GM21367 (cell line): Measurements from ENCODE around the gene OR5B2.
"Not testable (repeated sequence)": the region's sequence is repeated elsewhere in the genome, so short reads cannot be mapped to it uniquely, and the experiment has no call there.

ENCODE experiments used
- ATAC-seq: cut with Tn5 transposase; IDR thresholded peaks from one replicate; pipeline ENCODE4 v1.9.1; 2021; ENCODE audit not compliant: unreplicated experiment

The OR5B2 gene

DNA sequence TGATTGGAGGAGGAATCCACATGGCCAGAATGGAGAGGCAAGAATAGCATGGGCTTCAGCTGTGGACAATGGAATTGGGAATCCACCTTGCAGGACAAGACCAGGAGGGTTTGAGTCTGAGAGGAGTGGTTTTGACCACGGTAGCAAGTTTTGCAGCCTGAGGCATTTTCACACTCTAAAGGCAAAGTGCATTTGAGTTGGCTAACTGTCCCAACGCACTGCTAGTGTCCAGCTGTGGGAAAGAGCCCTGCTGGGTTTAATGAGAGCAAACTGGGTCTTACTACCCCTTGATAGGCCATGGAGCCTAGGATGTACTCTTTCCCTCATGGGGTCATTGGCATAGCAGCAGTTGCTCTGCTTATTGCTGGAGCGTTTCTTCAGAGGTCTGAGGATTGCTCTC, at the start of gene OR5B2:
TSS of gene OR5B2 (minus strand) at position 101 of the 400 bp plus-strand sequence. CDS start 4,860 bp downstream, outside the sequence.
- no peak for ATAC-seq

DNA sequence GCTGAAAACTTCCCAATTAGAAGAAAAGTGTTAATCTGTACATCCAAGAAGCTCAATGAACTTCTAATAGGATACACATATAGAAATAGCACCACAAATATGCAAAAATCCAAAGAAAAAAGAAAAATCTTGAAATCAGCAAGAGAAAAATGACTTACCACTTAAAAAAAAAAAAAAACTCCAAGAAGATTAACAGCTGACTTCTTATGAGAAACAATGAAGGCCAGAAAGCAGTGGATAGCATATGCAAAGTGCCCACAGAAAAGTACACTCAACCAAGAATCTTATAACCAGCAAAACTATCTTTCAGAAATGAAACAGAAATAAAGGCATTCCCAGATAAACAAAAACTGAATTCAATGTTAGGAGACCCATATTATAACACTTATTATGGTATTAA, 44.0 kb upstream of the OR5B2 start:
- no peak for ATAC-seq

DNA sequence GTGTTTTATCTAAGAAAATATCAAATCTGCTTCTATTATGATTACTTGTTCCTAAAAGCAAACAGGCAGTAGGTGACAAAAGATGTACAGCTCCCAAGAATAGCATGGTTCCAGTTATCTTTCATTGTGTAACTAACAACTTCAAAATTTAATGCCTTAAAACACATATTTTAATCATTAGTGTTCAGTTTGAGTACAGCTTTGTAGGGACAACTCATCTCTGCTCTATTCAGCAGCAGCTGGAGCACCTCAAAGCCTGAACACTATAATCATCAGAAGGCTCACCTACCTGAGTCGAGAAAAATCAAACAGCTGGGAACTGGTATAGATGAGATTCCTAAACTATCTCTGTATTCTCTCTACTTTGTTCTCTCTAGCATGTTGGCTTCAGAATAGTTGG, 38.4 kb upstream of the OR5B2 start:
- ATAC-seq = no peak

DNA sequence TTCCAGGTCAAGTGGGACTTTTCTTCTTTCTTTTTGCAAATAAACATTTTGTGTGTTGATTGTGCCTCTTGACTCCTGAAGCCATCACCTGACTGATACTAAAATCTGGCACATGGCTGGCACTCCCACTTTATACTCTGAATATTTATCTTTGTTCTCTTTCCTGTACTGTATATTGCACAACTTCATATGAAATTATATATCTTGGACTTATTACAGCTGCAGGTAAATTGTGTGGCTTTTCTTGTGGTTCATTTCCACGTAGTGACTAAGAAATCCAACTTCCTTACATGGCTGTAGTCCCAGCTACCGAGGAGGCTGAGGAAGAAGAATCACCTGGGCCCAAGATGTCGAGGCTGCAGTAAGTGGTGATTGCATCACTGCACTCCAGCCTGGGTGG, 37.8 kb upstream of the OR5B2 start:
- no peak for ATAC-seq

DNA sequence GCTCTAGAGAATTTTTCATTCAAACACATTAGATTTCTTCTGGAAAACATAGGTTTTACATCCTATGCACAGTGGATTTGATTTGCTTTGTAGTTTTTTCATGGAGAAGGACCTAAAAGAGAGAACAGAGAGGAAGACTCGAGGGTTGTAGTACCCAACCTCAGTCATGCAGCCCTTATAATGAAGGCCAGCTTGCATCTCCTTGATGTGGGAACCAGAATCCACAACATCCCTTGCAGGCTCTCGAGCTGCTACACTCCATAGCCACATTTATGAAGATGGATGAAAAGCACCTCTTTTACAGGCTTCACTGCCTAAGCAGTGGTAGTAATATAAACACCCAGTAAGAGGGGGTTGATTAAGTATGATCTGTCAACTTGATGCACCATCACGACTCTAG, 23.7 kb upstream of the OR5B2 start:
- ATAC-seq = no peak

DNA sequence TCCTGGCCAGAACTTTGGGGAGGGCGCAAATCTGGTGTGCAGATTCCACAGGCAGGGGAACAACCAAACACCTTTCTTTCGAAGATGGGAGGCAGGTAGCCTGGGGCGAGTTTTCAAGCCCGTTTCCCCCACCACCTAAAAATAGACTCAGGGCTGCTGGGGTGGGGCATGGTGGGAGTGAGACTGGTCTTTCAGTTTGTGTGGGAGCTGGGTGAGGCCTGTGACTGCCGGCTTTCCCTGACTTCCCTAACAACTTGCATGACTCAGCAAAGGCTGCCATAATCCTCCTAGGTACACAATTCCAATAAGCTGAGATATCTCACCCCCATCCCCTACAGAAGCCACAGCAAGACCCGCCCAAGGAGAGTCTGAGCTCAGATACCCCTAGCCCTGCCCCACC, 18.4 kb upstream of the OR5B2 start:
- no peak for ATAC-seq

DNA sequence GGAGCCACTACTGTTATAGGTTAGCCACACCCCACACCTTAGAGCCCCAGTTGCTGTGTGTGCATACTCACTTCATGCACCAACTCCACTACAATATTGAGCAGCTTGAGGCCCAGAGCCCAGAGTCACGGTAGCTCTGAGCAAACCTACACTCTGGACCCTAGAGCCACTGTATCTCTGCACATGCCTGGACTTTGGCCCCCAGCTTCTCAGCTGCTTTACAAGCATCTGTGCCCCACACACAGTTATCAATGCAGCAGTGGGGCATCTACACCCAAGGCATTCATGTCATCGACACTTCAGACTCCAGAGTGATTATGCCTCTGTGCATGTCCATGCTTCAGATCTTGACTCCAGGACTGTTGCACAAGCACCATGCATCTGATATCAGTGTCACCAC, 16.4 kb upstream of the OR5B2 start:
- no peak for ATAC-seq

DNA sequence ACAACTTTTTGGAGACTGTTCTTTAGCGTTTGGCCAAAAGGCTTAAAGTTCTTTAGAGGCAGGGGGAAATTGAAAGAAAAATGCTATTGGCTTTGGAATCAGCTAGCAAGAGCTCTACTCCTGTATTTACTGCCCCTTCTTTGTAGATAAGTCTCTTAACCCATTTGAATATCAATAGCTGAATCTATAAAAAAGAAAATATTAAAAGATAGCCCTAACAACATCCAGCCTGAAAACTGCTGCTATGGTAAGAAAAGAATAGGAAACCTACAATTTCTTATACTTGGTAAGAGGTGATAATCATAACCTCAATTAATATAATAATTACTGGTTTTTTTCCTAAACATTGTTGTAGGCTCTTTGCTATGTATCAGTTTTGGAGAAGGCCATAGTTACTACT, 14.2 kb upstream of the OR5B2 start, which contains the start of gene OR5B12:
TSS of gene OR5B12 (minus strand) at position 101 of the 400 bp plus-strand sequence. CDS start 2,085 bp downstream, outside the sequence.
- ATAC-seq = no peak

DNA sequence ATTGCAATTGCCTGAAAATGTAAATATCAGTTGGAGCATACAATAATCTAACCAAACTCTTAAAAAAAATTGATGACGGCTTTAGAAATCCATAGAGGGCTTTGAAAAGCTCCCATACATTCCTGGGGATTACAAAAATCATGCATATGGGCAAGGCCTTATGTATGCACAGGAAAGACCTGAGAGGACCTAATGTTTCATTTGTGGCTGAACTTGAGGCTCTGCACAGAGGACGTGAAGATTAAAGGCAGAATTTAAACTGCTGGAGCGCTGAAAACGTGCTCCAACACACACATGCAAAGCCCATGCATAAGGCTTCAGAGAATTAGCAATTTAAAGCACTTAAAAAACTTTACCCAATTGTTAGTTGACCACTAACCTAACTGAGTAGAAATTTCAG, 10.6 kb upstream of the OR5B2 start:
- no peak for ATAC-seq

DNA sequence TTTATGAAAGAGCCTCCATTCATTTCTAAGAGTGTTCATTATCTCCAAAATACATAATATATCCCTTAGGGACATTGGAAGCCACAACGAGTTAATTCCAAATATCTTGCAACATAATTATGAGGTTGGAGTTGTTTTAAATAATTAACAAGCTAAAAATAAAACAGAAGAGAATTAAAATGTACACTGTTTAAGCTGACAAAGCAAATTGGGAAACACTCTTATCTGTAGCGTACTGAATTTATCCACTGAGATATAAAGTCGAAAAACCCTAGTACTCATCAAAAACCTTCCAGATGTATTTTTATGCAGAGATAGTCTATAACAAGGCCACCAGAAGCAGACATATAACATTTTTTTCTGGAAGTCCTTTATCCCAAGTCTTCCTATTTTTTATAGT, 6.3 kb upstream of the OR5B2 start:
- ATAC-seq = no peak

DNA sequence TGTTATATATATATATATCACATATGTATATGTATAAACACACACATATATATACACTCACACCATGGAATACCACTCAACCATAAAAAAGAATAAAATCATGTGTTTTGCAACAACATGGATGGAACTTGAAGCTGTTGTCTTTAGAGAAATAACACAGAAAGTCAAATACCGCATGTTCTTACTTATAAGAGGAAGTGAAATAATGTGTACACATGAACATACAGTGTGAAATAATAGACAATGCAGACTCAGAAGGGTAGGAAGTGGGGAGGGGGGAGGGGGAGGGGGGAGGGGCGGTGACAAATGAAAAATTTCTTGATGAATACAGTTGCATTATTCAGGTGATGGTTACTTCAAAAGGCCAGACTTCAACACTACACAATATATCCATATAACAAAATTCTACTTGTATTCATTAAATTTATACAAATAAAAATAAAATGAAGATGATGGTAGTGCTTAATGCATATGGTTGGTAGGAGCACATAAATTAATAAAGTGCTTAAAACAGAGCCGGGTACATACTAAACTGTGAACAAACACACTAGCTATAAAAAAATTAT, 5.8 kb upstream of the OR5B2 start:
- ATAC-seq = peak; percentile 91

DNA sequence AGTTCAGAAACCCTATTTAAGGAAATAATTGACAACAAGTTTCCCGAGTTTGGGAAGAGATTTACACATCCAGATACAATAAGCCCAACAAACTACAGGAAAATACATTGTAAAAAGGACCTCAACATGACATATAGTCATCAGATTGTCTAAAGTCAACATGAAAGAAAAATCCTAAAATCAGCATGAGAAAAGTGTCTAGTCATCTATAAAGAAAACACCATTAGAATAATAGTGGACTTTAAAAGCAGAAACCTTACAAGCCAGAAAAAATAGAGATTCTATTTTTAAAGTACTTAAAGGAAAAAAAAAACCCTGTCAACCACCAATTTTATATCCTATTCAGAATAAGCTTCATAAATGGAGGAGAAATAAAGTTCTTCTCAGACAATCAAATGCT, 1.4 kb upstream of the OR5B2 start:
- no peak for ATAC-seq

DNA sequence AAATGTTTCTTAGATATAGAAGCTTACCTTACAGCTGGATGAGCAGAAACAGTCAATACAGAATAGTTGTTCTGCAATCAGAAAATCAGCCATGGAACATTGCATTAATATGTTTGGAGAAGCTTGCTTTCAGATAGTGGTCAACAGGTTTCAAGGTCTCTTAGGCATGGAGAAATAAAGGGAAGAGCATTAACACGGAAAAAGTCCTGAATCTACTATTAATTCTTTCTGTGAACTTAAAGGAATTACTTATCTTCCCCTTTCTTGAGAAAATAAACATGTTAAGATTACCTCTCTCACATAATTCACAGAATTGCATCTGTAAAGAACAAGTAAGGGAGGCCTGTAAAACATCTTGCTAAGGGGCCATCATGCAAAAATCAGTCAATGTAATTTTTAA, 21.1 kb downstream of the OR5B2 start, which contains the start of gene OR5B3:
TSS of gene OR5B3 (minus strand) at position 101 of the 400 bp plus-strand sequence. CDS start 3,465 bp downstream, outside the sequence.
- ATAC-seq = no peak

DNA sequence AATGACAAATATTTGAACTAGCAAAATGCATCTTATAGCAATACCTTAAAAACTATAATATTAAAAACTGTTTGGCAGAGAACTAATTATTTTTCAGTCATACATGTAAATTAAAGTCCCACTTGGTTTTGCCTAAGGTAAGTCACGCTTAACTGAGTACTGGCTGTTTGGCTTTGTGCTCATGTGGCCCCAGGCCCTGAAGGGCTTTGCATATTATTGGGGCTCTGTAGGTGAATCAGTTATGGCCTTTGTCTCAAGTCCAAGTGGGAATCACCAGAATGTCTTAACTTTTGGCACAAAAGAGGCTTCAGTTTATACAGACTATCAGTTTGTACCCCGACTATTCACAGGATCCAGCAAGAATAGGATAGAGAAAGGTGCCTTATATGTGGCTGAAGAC, 28.3 kb downstream of the OR5B2 start:
- ATAC-seq = not testable (repeated sequence)

DNA sequence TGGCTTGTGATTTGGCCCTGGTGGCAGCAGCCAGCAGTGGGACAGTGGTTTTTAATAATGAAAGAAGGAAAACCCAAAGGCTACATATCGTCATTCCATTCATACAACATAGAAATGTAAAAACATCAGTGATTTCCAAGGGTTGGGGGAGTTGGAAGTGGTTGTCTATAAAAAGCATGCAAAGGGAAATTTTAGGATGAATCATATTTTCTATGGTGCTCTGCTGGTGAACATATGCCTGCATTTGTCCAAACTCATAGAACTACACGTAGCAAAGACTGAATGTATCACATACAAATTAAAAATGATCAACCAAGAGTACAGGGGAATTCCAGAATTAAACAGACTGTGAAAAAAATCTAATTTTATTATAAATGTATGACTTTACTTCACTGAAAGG, 32.3 kb downstream of the OR5B2 start:
- no peak for ATAC-seq

DNA sequence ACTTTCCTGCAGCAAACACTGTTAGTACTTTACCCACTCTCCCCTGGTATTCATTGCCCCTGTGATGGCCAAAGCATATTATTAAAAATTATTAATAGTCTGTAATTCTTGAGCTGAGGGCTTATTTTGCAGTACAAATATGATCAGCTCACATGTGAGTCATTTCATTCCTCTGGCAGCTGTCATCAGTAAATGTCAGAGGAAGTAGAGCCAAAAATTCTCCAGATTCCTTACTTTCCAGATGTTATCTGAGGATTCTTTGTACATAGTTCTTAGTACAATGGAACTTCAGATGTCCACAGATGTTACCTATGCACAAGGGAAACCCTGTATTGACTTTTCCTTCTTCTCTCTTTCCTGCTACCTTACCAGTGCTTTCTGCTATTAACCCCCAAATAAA, 33.7 kb downstream of the OR5B2 start:
- no peak for ATAC-seq

DNA sequence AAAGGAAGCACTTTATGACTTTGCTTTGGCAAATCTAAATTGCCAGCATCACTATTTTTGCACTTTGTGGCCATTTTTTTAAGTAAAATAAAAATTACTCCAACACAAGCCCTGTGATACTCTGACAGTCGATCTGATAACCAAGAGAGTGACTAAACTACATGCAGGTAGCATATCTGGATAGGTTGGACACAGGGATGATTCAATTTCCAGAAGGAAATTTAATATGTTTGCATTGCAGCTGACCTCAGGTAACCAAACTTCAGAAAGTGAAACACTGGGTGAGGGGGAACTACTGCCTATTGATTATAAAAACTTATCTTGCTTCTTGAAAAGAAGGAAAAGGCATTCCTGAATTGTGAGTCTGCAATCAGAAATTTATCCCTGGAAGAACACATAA, 35.2 kb downstream of the OR5B2 start:
- no peak for ATAC-seq

DNA sequence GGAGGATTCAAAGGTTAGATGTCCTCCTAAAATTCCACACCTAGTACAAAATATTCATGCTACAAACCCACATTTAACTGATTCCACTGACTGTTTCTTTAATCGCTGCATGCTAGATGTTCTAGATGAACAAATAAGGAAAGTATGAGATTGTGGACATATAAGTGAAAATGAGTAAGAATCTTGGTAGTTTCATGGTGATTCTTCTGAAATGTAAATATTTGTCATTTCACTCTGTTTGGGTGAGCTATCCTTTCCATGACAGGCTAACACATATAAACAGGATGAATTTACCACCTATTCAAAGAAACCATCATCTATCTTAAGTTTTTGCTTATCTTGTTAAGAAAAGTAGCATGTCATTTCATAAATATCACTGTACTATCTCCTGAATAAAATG, 36.0 kb downstream of the OR5B2 start:
- no peak for ATAC-seq

DNA sequence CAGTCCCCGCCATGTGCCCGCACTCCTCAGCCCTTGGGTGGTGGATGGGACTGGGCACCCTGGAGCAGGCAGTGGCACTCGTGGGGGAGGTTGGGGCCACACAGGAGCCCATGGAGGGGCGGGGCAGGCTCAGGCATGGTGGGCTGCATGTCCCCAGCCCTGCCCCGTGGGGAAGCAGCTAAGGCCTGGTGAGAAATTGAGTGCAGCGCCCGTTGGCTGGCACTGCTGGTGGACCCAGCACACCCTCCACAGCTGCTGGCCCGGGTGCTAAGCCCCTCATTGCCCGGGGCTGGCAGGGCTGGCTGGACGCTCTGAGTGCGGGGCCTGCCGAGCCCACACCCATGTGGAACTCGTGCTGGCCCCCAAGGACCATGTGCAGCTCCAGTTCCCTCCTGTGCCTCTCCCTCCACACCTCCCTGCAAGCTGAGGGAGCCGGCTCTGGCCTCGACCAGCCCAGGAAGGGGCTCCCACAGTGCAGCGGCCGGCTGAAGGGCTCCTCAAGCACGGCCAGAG, 37.3 kb downstream of the OR5B2 start:
- no peak for ATAC-seq
